ENCODE measurements around the gene PPP1R10.

DNA sequence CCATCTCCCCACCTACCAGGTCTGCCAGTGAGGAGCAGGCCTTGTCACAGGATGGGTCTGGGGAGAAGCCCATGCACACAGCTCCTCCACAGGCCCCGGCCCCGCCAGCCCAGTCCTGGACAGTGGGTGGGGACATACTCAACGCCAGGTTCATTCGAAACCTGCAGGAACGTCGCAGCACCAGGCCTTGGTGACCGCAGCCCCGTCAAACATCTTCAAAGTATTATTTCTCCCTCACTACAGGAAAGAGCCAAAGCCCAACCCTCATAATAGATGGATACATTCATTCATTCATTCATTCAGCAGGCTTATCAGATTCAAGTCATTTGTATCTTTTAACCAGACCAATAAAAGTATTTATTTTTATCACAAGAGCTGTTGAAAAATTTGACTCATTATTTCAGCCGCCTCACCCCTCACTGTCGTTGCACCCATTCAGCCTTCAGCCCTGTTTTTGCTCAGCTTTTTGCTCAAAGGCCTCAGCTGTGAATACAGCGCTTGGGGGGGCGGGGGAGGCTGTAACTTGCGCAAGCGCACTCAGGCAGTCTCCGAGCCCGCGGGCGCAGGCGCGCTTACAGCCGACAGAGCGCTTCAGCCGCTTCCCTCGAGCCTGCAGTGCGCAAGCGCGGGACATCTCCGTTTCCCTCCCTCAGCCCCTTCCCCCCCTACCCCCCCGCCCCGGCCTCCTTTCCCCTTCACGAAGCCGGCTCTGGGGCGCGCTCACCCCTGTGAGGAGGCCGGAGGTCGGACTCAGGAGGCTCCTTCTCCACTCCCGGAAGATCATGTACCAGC, 29.6 kb upstream of the PPP1R10 start, which contains the start of gene C6orf136:
- TF ChIP-seq POLR2A (IDR thresholded peaks at IDR 0.05) (no peak), EP300 (IDR thresholded peaks at IDR 0.05) (no peak)
- TF ChIP-seq, protein P1, sequence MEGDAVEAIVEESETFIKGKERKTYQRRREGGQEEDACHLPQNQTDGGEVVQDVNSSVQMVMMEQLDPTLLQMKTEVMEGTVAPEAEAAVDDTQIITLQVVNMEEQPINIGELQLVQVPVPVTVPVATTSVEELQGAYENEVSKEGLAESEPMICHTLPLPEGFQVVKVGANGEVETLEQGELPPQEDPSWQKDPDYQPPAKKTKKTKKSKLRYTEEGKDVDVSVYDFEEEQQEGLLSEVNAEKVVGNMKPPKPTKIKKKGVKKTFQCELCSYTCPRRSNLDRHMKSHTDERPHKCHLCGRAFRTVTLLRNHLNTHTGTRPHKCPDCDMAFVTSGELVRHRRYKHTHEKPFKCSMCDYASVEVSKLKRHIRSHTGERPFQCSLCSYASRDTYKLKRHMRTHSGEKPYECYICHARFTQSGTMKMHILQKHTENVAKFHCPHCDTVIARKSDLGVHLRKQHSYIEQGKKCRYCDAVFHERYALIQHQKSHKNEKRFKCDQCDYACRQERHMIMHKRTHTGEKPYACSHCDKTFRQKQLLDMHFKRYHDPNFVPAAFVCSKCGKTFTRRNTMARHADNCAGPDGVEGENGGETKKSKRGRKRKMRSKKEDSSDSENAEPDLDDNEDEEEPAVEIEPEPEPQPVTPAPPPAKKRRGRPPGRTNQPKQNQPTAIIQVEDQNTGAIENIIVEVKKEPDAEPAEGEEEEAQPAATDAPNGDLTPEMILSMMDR (IDR thresholded peaks at IDR 0.05): no peak
